ENCODE measurements around the gene NME9.

Gene NME9

DNA sequence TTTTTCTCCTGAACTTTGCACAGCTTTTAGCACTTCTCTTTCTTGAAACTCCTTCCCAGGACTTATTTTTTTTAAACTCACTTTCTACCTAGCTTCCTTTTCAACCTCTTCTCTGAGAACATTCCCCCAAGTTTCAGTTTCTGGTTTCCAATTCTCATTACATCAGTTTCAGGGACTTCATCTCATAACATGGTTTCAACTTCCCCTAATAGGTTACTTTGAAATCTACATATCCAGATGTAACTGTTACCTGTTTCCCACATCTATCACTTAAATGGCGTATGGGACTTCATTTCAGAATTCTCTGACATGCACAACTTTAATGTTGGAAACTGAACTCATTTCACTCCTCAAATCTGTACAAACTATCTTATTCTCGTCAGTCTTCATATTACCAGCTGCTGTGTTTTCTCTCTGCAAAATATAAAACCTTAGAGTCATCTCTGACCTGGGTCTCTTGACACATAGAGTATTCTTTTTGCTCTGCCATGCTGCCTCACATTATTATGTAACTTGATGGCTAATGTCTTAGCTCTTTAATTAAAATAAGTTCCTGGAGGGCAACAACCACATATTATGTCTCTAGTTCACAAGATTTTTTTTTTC is 58.4 kb downstream of the NME9 start:
- no peak for DNase-seq

DNA sequence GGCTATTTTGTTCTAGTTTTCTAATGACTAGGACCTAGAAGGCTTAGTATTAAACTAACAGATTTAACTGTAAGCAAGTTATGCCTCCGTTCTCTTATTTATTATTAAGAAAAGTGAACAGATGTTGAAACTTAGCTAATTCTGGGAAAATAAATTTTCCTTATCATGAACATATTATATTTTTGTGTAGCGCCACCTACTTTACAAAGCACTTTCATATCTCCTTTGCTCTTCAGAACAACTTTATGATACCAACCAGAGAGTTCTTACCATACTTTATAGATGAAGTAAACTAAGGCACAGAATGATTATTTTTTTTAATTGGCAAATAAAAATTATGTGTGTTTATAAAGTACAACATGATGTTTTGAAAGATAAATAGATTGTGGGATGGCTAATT is 59.4 kb downstream of the NME9 start:
- DNase-seq: no peak

DNA sequence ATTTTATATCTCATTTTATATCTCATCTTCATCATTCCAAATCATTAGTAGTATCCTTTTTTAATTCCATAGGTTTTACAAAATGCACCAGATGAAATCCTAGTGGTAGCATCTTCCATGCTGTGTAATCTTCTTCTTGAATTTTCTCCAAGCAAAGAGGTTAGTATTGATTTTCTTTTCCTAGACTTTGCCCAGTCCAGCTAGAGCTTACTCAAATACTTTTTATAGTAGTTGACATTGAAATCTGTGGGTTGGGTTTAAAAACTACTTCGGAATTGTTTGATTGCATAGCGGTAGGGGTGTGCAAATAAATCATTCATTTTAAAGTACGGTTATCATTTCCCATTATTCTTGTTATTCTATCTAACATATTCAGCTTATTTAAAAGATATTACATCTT is 62.6 kb downstream of the NME9 start:
- no peak for DNase-seq

DNA sequence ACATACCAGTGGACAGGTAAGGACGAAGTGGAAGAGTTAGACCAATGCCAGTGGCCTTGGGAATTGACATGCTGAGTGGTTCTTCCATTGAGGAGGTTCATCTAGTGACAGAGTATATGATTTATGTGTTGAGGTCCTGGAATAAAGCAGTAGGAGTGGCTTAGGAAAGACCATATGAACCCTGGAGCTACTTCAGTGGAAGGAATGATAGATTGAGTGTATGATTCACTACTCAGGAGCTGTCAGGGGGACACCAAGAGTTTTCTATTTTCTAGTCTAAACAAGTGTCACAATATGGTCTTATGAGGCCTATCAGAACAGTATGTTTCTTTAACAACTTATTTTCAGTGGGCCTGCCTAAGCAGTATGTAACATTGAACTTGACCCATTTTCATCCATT is 63.9 kb downstream of the NME9 start:
- no peak for DNase-seq

DNA sequence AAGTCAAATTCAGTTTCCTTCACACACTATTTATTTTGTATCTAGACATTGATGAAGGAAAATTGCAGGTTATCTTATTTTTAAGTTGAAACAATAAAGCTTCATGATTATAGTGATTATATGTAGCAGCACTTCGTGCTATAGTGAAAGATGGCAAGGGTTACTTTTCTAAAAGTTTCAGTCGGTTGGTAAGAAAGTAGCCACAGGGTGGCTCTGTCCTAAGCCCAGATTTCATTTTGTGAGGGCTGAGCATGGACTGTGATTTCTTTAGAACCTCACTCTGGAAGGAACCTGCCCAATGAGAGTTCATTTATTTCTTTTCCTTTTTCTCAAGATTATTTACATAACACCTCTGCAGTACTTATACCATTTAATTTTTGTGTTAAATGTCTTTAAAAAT is 66.5 kb downstream of the NME9 start:
- no peak for DNase-seq

DNA sequence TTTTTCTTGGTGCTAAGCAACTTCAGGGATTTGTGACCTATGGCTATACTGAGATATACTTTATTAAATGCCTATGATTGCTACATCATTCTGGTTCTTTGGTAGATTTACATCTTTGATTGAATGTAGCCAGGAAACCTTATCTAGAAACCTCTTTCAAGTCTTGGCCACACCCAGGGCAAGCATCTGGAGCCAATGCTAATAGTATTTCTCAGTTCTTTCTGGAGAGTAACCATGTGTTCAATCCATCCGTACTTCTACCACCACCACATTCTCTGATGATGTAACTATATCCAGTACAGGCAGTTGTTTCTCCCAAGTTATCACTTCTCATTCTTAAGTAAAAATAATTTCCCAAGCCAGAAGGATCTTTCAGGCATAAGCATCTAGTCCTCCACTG is 69.0 kb downstream of the NME9 start:
- no peak for DNase-seq

DNA sequence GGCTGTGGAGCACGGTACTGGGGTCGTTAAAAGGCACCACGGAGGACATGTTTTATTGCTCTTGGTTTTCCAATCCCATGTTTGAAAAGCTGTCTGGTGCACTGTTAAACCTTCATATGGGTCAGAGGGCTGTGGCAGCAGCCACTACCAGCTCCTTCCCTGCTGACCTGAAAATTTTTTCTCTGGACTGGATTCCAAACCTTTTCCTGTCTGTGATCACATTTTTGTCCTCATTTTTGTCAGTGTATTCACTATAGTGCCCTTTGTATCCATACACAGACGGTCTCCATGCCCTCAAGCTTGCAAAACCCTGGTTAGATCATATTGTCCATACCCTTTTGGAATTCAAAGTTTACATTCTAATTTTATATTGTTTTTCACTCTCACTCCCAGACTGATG is 70.5 kb downstream of the NME9 start:
- DNase-seq: no peak

DNA sequence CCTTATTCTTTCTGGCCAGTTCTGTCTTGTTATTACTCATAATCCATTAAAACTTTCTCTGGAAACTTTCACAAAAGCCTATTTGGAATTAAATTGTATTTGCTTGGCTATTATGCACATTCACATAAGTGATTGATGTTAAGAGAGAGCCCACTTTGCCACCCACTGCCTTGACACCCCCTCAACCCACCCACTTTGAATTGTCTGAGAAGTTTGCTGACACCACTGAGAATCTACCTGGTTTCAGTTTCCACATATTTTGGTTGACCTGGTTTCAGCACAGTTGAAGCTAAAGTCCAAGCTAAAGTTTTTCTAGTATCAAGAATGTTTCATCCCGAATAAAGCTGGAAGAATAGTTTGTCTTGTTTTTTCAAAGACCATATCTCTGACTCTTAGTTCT is 71.7 kb downstream of the NME9 start:
- DNase-seq: no peak

DNA sequence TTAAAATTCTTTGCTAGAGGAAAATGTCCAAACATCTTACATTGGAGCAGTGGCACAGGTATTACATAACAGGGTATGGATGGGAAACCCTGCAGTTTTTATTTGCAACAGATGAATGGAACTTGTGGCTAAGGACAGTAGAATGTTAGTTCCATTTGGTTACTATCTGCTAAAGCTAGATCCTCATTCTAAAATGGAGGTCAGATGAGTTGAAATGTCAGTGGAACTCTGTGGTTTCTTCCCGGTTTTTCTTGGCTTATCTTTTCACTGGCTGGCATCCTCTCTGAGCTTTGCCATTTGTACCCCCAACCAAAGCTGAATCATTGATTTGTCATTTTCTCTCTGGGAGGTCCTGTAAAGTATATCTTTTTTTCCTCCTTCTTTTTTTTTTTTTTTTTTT is 73.6 kb downstream of the NME9 start:
- DNase-seq: no peak

DNA sequence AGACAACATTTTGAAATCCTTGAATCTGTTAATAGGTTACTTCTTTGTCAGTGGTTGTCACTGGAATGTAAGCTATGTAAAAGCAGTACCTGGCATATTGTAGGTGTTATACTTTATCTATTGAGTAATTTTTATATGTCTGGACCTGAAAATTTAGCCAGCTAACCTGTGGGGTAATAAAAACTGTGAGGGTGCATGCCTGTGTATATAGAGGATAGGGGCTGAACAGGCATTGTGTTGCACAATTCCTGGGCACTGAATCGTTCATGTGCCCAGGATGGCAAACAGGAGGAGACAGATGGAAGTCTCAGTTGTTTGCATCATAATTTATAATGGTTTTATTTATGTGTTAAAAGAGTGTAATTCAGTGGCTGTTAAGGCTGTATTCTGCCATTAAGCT is 75.4 kb downstream of the NME9 start:
- no peak for DNase-seq

DNA sequence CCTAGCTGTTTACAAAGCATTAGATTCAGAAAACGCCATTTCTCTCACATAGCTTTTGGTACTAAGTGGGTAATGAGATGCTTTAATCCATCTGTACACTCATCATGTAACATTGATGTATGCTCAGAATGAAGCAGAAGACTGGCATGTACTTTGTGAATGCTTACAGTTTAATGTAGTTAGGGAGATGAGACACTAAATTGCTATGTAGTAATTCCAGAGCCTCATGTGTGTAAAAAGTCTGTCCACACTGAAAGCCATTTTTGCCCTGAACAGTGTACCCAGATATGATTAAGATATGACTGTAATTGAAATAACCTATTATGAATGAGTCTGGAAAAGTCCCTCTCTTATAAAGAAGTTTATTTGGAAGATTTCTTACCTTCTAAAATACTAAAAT is 76.0 kb downstream of the NME9 start:
- DNase-seq: no peak

All from stimulated activated CD4-positive, alpha-beta T cell treated with anti-CD3 and anti-CD28 coated beads, Interleukin-4, amount 100 ng/mL, for 1 hour (primary cell).